ENCODE measurements around the gene PLEKHH2. TPM values are rescaled to one million over a fixed set of nuclear protein-coding genes. Genes with fewer than 3 reads are reported as not detected.

Gene PLEKHH2
- total and polyA plus RNA-seq, 3 donors from 2014 or later: 7.4 to 80.2 (median 45.3) TPM

GRCh38 chr2:43800894-43801293 lies 163.8 kb downstream of the PLEKHH2 start:
- Histone ChIP-seq H3K36me3 (ENCODE audit: low read depth, missing control alignments) (no peaks in the 10 kb centered on the region), H3K9me3 (no peaks in the 10 kb centered on the region), H3K27ac (no peak overlapping the region), H3K27me3 (no peaks in the 10 kb centered on the region), H3K4me3 (no peak overlapping the region), H3K4me1 (no peaks in the 10 kb centered on the region)
- DNase-seq: no peak
- no peak for TF ChIP-seq POLR2A (IDR thresholded peaks at IDR 0.05)
- TF ChIP-seq CTCF (IDR thresholded peaks at IDR 0.05): no peak
- intact Hi-C loops (cut with DNase I; ENCODE audit: low total_unique reads): no loop called here

GRCh38 chr2:43802135-43802534 lies 165.1 kb downstream of the PLEKHH2 start:
- H3K36me3 ChIP-seq (ENCODE audit: low read depth, missing control alignments): no peaks in the 10 kb centered on the region
- H3K9me3 ChIP-seq: no peaks in the 10 kb centered on the region
- WGBS, 2 donors: 95 to 98% methylated on average over 2 of the region's 2 CpGs
- no peak for DNase-seq
- no peaks in the 10 kb centered on the region for H3K4me1 ChIP-seq
- TF ChIP-seq CTCF (IDR thresholded peaks at IDR 0.05): no peak
- no peak for TF ChIP-seq POLR2A (IDR thresholded peaks at IDR 0.05)
- no peak overlapping the region for H3K4me3 ChIP-seq
- no peaks in the 10 kb centered on the region for H3K27me3 ChIP-seq
- no peak overlapping the region for H3K27ac ChIP-seq
- intact Hi-C loops (cut with DNase I; ENCODE audit: low total_unique reads): no loop called here

- Histone ChIP-seq H3K27ac (no peak overlapping the region), H3K36me3 (ENCODE audit: low read depth, missing control alignments) (no peaks in the 10 kb centered on the region), H3K4me3 (no peak overlapping the region), H3K27me3 (no peaks in the 10 kb centered on the region), H3K9me3 (no peaks in the 10 kb centered on the region), H3K4me1 (no peaks in the 10 kb centered on the region)
- intact Hi-C loops (cut with DNase I; ENCODE audit: low total_unique reads): no loop called here
- no peak for TF ChIP-seq POLR2A (IDR thresholded peaks at IDR 0.05)
- no peak for TF ChIP-seq CTCF (IDR thresholded peaks at IDR 0.05)
- whole genome bisulfite sequencing, 2 donors: 76 to 94% methylated on average over 1 of the region's 1 CpG
- DNase-seq: no peak
These were observed 166.1 kb downstream of the PLEKHH2 start for GRCh38 chr2:43803113-43803512.

- WGBS, 2 donors: 93 to 94% methylated on average over 2 of the region's 2 CpGs
- DNase-seq: no peak
- TF ChIP-seq POLR2A (IDR thresholded peaks at IDR 0.05) (no peak), CTCF (IDR thresholded peaks at IDR 0.05) (no peak)
- Histone ChIP-seq H3K9me3 (no peaks in the 10 kb centered on the region), H3K4me3 (no peak overlapping the region), H3K27ac (no peak overlapping the region), H3K4me1 (no peaks in the 10 kb centered on the region), H3K36me3 (ENCODE audit: low read depth, missing control alignments) (no peaks in the 10 kb centered on the region), H3K27me3 (no peaks in the 10 kb centered on the region)
- intact Hi-C loops (cut with DNase I; ENCODE audit: low total_unique reads): no loop called here
These were observed 169.6 kb downstream of the PLEKHH2 start for GRCh38 chr2:43806719-43807031.

GRCh38 chr2:43810452-43810851 lies 173.4 kb downstream of the PLEKHH2 start:
- no peak overlapping the region for H3K27ac ChIP-seq
- 47 to 65% methylated on average over 2 of the region's 2 CpGs for WGBS, 2 donors
- H3K36me3 ChIP-seq (ENCODE audit: low read depth, missing control alignments): no peaks in the 10 kb centered on the region
- H3K9me3 ChIP-seq: no peaks in the 10 kb centered on the region
- TF ChIP-seq CTCF (IDR thresholded peaks at IDR 0.05) (no peak), POLR2A (IDR thresholded peaks at IDR 0.05) (no peak)
- intact Hi-C loops (cut with DNase I; ENCODE audit: low total_unique reads): no loop called here
- no peak for DNase-seq
- no peaks in the 10 kb centered on the region for H3K27me3 ChIP-seq
- H3K4me3 ChIP-seq: no peak overlapping the region
- no peaks in the 10 kb centered on the region for H3K4me1 ChIP-seq
